GM12873 (cell line): Measurements from ENCODE around the gene GNA15.

ENCODE experiments used
- TF ChIP-seq, protein P1 (sequence below): IDR thresholded peaks from 2 replicates; pipeline ENCODE4 v1.5.1; 2012; ENCODE audit warnings: low read depth, mild to moderate bottlenecking, moderate library complexity, low read length, control low read depth; ENCODE audit not compliant: insufficient read depth; ENCODE audit errors: missing control alignments

Gene GNA15

DNA sequence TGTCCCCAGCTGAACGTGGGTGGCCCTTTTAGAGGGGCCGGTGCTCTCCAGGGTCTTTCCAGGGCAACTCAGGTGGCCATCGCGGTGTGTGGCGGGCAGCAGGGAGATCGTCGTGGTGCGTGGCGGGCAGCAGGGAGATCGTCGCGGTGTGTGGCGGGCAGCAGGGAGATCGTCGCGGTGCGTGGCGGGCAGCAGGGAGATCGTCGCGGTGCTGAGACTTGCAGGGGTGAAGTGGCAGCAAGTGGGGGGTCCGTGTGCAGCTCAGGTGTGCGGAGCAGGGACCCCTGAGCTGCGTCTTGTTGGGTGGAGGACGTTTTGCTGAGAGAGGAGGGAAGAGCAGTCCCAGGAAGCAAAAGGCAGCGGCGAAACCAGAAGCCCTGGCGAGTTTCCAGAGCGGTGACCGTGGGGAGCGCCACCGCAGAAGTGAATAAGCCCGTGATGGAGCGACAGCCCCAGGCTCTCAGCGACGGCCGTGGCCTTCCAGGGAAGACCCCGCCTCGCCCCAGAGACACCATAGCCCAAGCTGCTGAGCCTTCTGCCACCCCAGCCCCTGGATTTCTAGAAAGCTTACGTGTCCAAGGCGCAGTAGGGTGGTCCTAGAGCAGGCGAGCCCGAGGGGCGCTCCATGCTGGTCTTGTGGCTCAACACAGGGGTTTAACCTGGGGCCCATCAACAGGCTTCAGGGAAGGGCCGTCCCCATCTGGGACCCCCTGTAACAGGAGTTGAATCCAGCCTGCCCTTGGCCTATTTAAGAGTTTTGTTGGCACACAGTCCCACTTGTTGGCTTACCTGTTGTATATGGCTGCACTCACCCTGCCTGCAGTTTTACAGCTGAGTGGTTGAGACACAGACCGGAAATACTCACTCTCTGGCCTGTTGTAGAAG lies 55.3 kb downstream of the GNA15 start:
- TF ChIP-seq, protein P1, sequence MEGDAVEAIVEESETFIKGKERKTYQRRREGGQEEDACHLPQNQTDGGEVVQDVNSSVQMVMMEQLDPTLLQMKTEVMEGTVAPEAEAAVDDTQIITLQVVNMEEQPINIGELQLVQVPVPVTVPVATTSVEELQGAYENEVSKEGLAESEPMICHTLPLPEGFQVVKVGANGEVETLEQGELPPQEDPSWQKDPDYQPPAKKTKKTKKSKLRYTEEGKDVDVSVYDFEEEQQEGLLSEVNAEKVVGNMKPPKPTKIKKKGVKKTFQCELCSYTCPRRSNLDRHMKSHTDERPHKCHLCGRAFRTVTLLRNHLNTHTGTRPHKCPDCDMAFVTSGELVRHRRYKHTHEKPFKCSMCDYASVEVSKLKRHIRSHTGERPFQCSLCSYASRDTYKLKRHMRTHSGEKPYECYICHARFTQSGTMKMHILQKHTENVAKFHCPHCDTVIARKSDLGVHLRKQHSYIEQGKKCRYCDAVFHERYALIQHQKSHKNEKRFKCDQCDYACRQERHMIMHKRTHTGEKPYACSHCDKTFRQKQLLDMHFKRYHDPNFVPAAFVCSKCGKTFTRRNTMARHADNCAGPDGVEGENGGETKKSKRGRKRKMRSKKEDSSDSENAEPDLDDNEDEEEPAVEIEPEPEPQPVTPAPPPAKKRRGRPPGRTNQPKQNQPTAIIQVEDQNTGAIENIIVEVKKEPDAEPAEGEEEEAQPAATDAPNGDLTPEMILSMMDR = no peak

DNA sequence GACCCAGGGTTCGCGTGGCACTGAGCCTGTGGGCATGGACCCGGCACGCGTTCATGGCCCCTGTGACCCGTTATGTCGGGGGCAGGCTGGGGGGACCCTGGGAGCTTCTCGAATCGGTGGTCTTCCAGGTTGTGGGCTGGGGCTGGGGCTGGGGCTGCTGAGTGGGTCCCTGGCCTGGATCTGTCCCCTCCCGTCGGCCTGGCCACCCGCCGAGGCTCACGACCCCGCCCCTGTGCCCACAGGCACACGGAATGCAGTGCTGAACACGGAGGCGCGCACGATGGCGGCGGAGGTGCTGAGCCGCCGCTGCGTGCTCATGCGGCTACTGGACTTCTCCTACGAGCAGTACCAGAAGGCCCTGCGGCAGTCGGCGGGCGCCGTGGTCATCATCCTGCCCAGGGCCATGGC lies 56.4 kb downstream of the GNA15 start:
- TF ChIP-seq, protein P1 = no peak

DNA sequence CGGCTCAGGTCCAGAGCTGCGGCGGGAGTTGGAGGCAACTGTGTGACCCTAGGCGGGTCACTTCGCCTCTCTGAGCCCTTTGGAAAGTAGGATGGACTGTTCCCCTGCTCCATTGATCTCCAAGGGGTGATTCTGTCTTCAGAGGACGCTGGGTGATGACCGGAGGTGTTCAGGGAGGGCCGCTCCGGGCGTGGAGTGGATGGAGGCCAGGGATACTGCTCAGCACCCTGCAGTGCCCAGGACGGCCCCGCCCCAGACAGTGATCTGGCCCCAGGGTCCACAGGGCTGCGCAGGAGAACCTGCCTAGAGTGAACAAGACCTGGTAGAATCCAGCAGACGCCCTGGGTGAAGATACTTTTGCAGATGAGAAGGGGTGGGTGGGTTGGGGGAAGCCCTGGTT lies 56.9 kb downstream of the GNA15 start:
- TF ChIP-seq, protein P1 = no peak

DNA sequence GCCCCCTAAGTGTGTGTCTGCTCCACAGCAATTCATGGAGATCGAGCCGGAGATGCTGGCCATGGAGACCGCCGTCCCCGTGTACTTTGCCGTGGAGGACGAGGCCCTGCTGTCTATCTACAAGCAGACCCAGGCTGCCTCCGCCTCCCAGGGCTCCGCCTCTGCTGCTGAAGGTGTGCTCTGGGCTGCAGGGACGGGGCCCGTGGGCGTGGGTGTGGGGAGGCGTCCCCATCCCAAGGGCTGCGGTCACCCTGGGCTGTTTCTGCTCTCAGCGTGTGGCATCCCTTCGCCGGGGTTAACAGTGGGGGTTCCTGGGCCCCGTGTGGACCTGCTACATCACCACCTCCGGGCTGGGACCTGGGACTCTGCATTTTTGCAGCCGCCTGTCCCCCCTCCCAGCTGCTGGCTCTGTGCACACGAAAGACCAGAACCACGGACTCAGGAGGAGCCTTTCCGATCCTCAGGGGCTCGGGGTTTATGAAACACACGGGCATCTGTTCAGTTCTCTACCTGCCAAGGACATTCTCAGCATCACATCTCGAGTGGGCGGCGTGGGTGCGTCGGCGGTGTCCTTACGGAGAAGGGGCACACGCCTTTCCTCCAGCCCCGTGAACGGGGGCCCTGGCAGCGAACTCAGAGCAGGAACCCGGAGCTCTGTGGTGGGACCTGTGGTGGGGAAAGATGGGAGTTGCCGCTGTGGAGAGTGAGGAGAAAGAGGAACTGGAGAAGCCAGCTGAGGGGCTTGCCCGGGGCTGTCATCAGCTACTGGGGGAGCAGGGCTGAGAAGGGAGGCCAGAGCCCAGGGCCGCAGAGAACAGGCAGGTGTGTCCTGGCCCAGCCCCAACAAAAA lies 57.6 kb downstream of the GNA15 start:
- TF ChIP-seq, protein P1 = no peak

DNA sequence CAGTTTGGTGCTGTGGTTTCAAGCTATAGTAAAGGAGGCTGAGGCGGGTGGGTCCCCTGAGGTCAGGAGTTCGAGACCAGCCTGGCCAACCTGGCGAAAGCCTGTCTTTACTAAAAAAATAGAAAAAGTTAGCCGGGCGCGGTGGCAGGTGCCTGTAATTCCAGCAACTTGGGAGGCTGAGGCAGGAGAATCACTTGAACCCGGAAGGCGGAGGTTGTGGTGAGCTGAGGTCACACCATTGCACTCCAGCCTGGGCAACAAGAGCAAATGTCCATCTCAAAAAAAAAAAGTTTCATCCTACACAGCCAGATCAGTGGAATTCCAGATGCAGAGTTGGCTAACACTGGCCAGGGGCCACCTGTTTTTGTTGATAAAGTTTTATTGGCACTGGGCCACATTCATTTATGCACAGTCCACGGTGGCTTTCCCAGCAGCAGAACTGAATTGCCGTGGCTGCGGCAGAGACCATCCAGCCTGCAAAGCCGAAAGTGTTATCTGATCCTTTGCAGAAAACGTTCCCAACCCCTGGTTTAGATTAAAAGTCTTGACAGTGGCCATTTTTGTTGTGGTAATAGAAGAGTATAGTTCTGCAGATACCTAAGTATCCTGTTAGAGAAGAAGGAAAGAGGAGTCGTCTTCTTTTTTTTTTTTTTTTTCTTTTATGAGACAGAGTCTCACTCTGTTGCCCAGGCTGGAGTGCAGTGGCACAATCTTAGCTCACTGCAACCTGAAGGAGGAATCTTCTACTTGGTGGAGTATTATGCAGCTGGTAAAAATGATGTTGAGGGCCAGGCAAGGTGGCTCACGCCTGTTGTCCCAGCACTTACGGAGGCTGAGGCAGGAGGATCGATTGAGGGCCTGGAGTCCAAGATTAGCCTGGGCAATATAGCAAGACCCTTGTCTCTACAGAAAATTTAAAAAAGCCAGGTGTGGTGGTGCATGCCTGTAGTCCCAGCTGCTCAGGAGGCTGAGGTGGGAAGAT lies 58.6 kb downstream of the GNA15 start:
- TF ChIP-seq, protein P1 = no peak

DNA sequence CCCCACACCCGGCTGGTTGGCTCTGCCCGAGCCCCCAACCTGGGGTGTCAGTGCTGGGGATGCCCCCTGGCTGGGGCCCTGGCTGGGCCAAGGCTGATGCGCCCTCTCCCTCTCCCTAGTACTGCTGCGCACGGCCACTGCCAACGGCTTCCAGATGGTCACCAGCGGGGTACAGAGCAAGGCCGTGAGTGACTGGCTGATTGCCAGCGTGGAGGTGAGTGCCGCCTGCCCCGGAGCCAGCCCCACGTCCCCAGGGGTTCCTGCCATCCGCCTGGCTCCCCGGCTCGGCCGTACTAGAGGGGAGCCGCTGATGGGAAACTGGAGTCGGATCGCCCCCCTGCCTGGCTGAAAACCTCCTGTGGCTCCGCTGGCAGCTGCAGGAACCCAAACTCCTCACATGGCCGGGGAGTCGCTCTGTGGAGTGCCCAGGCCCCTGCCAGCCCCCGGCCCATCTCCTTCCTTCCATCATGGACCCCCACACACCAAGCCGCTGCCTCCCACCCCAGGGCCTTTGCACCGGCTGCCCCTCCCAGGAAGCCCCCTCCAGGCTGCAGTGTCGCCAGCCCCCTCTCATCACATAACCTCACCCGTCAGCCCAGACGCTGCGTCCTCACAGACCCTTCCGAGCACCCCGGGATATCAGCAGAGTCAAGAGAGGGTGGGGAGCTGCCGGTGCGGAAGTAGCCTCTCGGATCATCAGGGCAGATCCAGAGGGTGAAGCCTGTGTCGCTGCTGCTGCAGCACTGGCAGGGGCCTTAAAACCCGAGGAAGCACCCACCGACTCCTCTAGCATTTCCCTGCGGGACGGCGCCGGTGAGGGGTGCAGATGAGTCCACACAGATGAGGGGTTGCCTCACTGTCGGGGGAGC lies 60.5 kb downstream of the GNA15 start:
- TF ChIP-seq, protein P1 = no peak
